Right atrium auricular region (tissue), 2 donors: Measurements from ENCODE around the gene NOCT. TPM values are rescaled to one million over a fixed set of nuclear protein-coding genes. Genes with fewer than 3 reads are reported as not detected.
A peak's percentile ranks its signal among the peaks of the same experiment; 100 is the strongest.

ENCODE experiments used
- DNase-seq: peaks from one replicate; pipeline ENCODE4 v3.0.0-alpha.2; 2019; ENCODE audit warnings: low spot score
- H3K27ac ChIP-seq, 2 donors: fragments of 200-600 bp; sonication (generic); 1 replicate in 1 of 2; 2 replicates in 1 of 2; pipeline ENCODE4 v1.5.1; 2016 to 2019
- H3K27me3 ChIP-seq, 2 donors: fragments of 200-600 bp; sonication (generic); one replicate each; pipeline versions ENCODE4 v1.5.1 to v1.6.0; 2017 to 2019
- H3K36me3 ChIP-seq: fragments of 200-600 bp; sonication (generic); one replicate; pipeline ENCODE4 v1.5.1; 2016
- H3K4me1 ChIP-seq, 2 donors: fragments of 200-600 bp; sonication (generic); one replicate each; pipeline versions ENCODE4 v1.5.1 to v1.6.0; 2017 to 2019
- H3K4me3 ChIP-seq, 2 donors: fragments of 200-600 bp; sonication (generic); 1 replicate in 1 of 2; 2 replicates in 1 of 2; pipeline ENCODE4 v1.5.1; 2017 to 2019; ENCODE audit warnings: mild to moderate bottlenecking in 1 of 2, moderate library complexity in 1 of 2
- H3K9me3 ChIP-seq, 2 donors: fragments of 200-600 bp; sonication (generic); one replicate each; pipeline ENCODE4 v1.5.1; 2019
- total RNA-seq, 2 donors: library from RNA; depleted of rRNA; stranded (reverse); fragments of >200 nt; gene quantifications; one replicate each; pipeline ENCODE4 v1.1.0, GENCODE V29; 2016
- TF ChIP-seq, protein P1 (sequence below), 2 donors: fragments of 200-600 bp; sonication (generic); IDR thresholded peaks; one replicate each; pipeline ENCODE4 v1.5.1; 2019; ENCODE audit warnings: antibody characterized with exemption in 2 of 2

The NOCT gene
- total RNA-seq, 2 donors from 2014 or later, result 6.7 to 6.8 TPM

DNA sequence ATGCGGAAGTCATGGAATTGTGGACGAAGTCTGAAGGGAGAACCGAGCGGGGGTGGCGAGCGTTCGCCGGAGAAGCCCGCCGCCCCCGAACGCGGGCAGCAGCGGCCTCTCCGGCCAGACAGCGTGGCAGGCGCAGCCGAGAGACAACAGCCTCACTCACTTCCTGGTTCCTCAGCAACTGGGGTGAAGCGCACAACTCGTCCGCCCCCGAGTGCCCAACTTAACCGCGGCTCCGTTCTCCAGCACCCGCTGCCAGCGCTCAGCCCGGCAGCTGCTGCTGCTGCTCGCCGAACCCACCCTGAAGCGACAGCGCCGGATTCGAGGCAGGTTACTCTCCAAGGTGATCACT, 68.0 kb downstream of the NOCT start:
- Histone ChIP-seq H3K27ac (peak overlapping the region; percentile 94 to 97), H3K4me1 (peaks cover 0 to 36% of the 10 kb centered on the region in 2 donors), H3K4me3 (peak overlapping the region; percentile 72 to 74), H3K36me3 (no peaks in the 10 kb centered on the region), H3K27me3 (no peaks in the 10 kb centered on the region), H3K9me3 (no peaks in the 10 kb centered on the region)
- peak; percentile 63 for DNase-seq
- TF ChIP-seq, protein P1, sequence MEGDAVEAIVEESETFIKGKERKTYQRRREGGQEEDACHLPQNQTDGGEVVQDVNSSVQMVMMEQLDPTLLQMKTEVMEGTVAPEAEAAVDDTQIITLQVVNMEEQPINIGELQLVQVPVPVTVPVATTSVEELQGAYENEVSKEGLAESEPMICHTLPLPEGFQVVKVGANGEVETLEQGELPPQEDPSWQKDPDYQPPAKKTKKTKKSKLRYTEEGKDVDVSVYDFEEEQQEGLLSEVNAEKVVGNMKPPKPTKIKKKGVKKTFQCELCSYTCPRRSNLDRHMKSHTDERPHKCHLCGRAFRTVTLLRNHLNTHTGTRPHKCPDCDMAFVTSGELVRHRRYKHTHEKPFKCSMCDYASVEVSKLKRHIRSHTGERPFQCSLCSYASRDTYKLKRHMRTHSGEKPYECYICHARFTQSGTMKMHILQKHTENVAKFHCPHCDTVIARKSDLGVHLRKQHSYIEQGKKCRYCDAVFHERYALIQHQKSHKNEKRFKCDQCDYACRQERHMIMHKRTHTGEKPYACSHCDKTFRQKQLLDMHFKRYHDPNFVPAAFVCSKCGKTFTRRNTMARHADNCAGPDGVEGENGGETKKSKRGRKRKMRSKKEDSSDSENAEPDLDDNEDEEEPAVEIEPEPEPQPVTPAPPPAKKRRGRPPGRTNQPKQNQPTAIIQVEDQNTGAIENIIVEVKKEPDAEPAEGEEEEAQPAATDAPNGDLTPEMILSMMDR (IDR thresholded peaks at IDR 0.05), result peak in 1 of 2 donors; percentile 42

DNA sequence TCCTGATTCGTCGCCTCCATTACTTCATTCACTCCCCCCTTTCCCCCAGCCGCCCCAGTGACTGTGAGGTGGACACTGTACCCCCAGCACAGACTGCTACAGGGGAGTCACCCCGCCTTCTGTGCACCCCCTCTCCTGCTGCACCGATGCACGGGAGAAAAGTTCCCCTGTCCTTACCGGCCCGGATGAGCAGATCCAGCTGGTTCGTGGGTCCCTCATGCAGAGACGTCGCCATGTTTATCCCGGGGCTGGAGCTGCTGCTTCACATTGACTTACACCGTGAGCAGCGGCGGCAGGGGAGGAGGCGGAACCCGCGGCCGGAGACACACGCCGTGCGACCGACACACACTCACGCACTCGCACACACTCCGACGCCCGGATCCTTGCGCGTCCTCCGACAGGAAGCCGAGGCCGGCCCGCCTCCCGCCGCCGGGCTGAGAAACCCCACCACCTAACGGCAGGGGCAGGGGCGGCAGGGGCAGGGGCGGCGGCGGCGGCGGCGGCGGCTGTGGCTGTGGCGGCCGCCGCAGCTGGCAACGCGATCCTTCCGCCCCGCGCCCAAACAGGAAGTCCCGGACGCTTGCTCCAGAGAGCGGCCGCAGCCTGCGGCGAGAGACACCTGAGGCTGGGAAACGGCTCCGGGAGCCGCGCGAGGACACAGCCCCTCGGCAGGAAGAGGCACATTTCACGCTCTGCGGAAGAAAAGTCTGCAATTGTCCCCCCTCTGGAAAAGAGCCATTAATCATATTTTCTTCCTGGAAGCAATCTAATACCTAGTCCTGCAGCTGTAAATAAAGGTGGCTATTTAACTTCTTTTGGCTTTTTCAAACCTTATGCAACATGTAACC, 68.6 kb downstream of the NOCT start:
- Histone ChIP-seq H3K9me3 (no peaks in the 10 kb centered on the region), H3K36me3 (no peaks in the 10 kb centered on the region), H3K4me3 (peak overlapping the region; percentile 72 to 74), H3K27ac (peak overlapping the region; percentile 94 to 97), H3K27me3 (no peaks in the 10 kb centered on the region), H3K4me1 (peaks cover 0 to 34% of the 10 kb centered on the region in 2 donors)
- TF ChIP-seq, protein P1 (IDR thresholded peaks at IDR 0.05), result peak; percentile 18 to 61
- peak; percentile 89 for DNase-seq

DNA sequence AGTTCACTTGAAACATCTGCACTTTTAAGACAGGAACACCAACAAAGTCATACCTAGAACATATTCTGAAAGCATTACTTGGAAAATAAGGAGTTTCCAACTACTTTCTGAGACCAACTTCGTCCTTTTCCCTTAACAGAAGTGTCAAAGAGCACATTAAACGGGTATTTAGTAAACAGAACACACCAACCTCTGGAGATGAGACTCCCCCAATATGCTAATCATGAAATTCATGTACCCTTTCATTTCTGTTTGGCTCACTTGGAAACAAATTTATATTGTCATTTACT, 69.2 kb downstream of the NOCT start:
- DNase-seq, result no peak
- peak overlapping the region; percentile 72 to 74 for H3K4me3 ChIP-seq
- H3K27ac ChIP-seq, result peak overlapping the region; percentile 94 to 97
- no peaks in the 10 kb centered on the region for H3K9me3 ChIP-seq
- no peaks in the 10 kb centered on the region for H3K27me3 ChIP-seq
- no peaks in the 10 kb centered on the region for H3K36me3 ChIP-seq
- peaks cover 0 to 28% of the 10 kb centered on the region in 2 donors for H3K4me1 ChIP-seq
- TF ChIP-seq, protein P1 (IDR thresholded peaks at IDR 0.05), result no peak

DNA sequence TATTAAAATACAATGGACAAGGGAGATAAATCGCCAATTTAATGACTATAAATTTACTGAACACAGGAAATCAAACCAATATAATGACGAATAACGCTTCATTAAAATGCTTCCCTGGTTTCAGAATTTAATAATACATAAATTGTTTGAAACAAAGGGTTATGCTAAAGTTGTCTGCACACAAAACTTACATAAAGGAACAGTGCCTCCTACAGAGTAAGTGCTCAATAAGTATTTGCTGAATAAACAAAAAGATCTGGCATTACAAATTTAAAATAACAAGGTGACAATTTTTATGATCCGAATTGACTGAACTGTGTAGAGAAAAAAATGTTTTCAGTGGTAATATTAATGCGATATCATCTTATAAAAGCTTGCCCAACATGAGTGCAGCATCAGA, 69.6 kb downstream of the NOCT start:
- Histone ChIP-seq H3K4me1 (peaks cover 0 to 26% of the 10 kb centered on the region in 2 donors), H3K27ac (peak overlapping the region; percentile 94 to 97), H3K4me3 (peak overlapping the region; percentile 72 to 74), H3K27me3 (no peaks in the 10 kb centered on the region), H3K9me3 (no peaks in the 10 kb centered on the region), H3K36me3 (no peaks in the 10 kb centered on the region)
- TF ChIP-seq, protein P1 (IDR thresholded peaks at IDR 0.05), result peak in 1 of 2 donors; percentile 41
- DNase-seq, result no peak

DNA sequence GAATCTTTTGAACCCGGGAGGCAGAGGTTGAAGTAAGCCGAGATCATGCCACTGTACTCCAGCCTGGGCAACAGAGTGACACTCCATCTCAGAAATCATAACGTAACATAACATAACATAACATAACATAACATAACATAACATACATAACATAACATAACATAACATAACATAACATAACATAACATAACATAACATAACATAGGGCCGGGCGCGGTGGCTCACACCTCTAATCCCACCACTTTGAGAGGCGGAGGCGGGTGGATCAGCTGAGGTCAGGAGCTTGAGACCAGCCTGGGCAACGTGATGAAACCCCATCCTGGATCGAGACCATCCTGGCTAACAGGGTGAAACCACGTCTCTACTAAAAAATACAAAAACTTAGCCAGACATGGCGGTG, 76.7 kb downstream of the NOCT start:
- Histone ChIP-seq H3K27me3 (no peaks in the 10 kb centered on the region), H3K9me3 (no peaks in the 10 kb centered on the region), H3K36me3 (peaks cover 4% of the 10 kb centered on the region), H3K27ac (no peak overlapping the region), H3K4me3 (no peak overlapping the region), H3K4me1 (no peaks in the 10 kb centered on the region)
- TF ChIP-seq, protein P1 (IDR thresholded peaks at IDR 0.05), result no peak
- DNase-seq, result no peak

Other genes starting within 250 kb of the NOCT start
- 10 to 100 TPM; 32.2 to 32.3 TPM for gene ELF2, start 161.4 kb downstream of the NOCT start, total RNA-seq